ENCODE data around the gene ERC1.

Gene ERC1

DNA sequence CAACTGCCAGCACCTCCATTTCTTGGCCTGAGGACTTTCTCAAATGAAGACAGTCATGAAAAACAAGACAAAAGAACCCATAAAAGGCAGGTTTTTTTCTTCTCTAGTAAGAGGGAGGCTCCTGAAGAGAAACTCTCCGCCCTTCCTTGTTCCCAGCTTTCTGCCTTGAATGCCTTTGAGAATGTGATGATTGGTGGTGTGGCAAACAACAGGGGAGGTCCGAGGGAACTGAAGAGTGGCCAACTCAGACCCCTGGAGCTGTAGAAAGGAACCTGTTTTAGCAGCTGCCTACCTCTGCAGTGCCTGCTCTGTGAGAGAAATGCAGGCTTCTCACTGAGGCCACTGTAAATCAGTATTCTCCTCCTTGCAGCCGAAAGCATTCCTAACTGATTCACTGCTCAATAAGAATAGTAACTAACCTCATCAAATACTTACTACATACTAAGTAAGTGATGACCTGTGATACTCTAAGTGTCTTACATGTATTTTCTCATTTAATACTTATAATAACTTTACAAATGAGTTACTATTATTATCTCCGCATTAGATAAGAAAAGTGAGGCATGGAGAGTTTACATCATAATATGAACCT is 16.7 kb upstream of the ERC1 start:
- Histone ChIP-seq H4K20me1 (ENCODE audit: insufficient read depth) (no peaks in the 10 kb centered on the region), H3K9ac (no peak overlapping the region), H3K36me3 (ENCODE audit: insufficient read depth) (no peaks in the 10 kb centered on the region), H3K4me3 (IDR thresholded peaks at IDR 0.05; ENCODE audit: insufficient read depth, low read depth, low read length) (no peak overlapping the region), H3K27ac (no peak overlapping the region), H3K79me2 (ENCODE audit: insufficient read depth, low read depth) (no peaks in the 10 kb centered on the region), H3K27me3 (ENCODE audit: insufficient read depth, low read depth) (no peaks in the 10 kb centered on the region), H2AFZ (ENCODE audit: low read depth) (no peak overlapping the region), H3K4me1 (ENCODE audit: low read depth, poor library complexity, severe bottlenecking) (no peaks in the 10 kb centered on the region), H3K4me2 (no peak overlapping the region)
- TF ChIP-seq, protein P1, sequence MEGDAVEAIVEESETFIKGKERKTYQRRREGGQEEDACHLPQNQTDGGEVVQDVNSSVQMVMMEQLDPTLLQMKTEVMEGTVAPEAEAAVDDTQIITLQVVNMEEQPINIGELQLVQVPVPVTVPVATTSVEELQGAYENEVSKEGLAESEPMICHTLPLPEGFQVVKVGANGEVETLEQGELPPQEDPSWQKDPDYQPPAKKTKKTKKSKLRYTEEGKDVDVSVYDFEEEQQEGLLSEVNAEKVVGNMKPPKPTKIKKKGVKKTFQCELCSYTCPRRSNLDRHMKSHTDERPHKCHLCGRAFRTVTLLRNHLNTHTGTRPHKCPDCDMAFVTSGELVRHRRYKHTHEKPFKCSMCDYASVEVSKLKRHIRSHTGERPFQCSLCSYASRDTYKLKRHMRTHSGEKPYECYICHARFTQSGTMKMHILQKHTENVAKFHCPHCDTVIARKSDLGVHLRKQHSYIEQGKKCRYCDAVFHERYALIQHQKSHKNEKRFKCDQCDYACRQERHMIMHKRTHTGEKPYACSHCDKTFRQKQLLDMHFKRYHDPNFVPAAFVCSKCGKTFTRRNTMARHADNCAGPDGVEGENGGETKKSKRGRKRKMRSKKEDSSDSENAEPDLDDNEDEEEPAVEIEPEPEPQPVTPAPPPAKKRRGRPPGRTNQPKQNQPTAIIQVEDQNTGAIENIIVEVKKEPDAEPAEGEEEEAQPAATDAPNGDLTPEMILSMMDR (conservative IDR thresholded peaks at IDR 0.05; ENCODE audit: low read depth, low read length): no peak

DNA sequence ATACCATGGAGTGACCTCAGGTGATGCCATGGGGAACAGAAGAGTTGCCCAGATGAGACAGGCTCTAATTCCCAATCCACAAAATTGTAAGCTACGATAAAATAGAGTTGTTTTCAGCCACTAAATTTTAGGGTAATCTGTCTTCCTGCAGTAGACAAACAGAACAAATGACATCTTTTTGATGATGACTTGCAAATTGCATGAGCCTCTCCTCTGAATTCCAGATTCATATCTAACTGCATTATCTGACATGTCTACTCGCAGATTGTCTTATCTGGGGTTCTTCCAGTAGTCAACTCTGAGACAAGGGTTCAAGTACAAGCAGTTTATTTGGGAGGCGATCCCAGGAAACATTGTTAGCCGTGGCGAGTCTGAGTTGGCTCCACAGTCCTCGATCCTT is 14.4 kb upstream of the ERC1 start:
- Histone ChIP-seq H3K27me3 (ENCODE audit: insufficient read depth, low read depth) (no peaks in the 10 kb centered on the region), H3K36me3 (ENCODE audit: insufficient read depth) (no peaks in the 10 kb centered on the region), H3K4me3 (IDR thresholded peaks at IDR 0.05; ENCODE audit: insufficient read depth, low read depth, low read length) (no peak overlapping the region), H3K4me1 (ENCODE audit: low read depth, poor library complexity, severe bottlenecking) (peaks cover 9% of the 10 kb centered on the region), H4K20me1 (ENCODE audit: insufficient read depth) (no peaks in the 10 kb centered on the region), H3K4me2 (no peak overlapping the region), H2AFZ (ENCODE audit: low read depth) (no peak overlapping the region), H3K27ac (no peak overlapping the region), H3K9ac (no peak overlapping the region), H3K79me2 (ENCODE audit: insufficient read depth, low read depth) (no peaks in the 10 kb centered on the region)
- TF ChIP-seq, protein P1 (conservative IDR thresholded peaks at IDR 0.05; ENCODE audit: low read depth, low read length): no peak

DNA sequence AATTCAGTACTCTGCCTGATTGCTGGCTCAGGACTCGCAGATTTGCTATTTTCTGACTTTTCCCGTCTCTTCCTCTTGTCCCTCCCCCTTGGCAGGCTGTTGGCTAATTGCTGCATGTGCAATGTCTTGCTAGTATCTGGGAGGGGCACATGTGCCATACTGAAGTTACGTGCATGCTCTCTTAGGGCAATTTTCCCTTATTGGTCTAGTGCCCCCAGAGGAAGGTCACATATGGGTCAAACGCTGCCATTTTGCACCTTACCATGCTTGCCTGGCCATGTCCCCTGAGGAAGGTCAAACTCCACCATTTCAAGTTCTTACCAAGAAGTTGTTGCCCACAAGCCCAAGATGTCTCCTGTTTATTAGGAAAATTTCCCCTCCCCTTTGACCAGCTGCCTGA is 13.9 kb upstream of the ERC1 start:
- no peak overlapping the region for H3K4me3 ChIP-seq (IDR thresholded peaks at IDR 0.05; ENCODE audit: insufficient read depth, low read depth, low read length)
- TF ChIP-seq, protein P1 (conservative IDR thresholded peaks at IDR 0.05; ENCODE audit: low read depth, low read length): no peak
- H3K4me1 ChIP-seq (ENCODE audit: low read depth, poor library complexity, severe bottlenecking): peaks cover 9% of the 10 kb centered on the region
- no peak overlapping the region for H3K4me2 ChIP-seq
- no peak overlapping the region for H3K27ac ChIP-seq
- no peaks in the 10 kb centered on the region for H3K79me2 ChIP-seq (ENCODE audit: insufficient read depth, low read depth)
- no peak overlapping the region for H2AFZ ChIP-seq (ENCODE audit: low read depth)
- no peaks in the 10 kb centered on the region for H3K27me3 ChIP-seq (ENCODE audit: insufficient read depth, low read depth)
- no peaks in the 10 kb centered on the region for H3K36me3 ChIP-seq (ENCODE audit: insufficient read depth)
- H3K9ac ChIP-seq: no peak overlapping the region
- H4K20me1 ChIP-seq (ENCODE audit: insufficient read depth): no peaks in the 10 kb centered on the region

DNA sequence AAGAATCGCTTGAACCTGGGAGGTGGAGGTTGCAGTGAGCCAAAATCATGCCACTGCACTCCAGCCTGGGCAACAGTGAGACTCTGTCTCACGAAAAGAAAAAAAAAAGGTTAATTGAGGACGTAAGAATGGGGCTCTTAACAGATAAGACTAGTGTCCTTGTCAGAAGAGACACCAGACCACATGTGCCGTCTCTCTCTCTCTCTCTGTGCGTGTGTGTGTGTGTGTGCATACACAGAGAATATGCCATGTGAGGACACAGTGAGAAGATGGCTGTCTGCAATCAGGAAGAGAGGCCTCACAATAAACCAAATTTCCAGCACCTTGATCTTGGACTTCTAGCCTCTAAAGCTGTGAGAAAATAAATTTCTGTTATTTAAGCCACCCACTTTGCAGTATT is 11.7 kb upstream of the ERC1 start:
- TF ChIP-seq, protein P1 (conservative IDR thresholded peaks at IDR 0.05; ENCODE audit: low read depth, low read length): no peak
- H3K4me2 ChIP-seq: no peak overlapping the region

More for the DNA sequence above, 11.7 kb upstream of the ERC1 start:
- Histone ChIP-seq H3K27ac (no peak overlapping the region), H3K79me2 (ENCODE audit: insufficient read depth, low read depth) (no peaks in the 10 kb centered on the region), H3K4me3 (IDR thresholded peaks at IDR 0.05; ENCODE audit: insufficient read depth, low read depth, low read length) (no peak overlapping the region), H2AFZ (ENCODE audit: low read depth) (no peak overlapping the region), H4K20me1 (ENCODE audit: insufficient read depth) (no peaks in the 10 kb centered on the region), H3K4me1 (ENCODE audit: low read depth, poor library complexity, severe bottlenecking) (peaks cover 9% of the 10 kb centered on the region), H3K9ac (no peak overlapping the region), H3K27me3 (ENCODE audit: insufficient read depth, low read depth) (no peaks in the 10 kb centered on the region), H3K36me3 (ENCODE audit: insufficient read depth) (no peaks in the 10 kb centered on the region)
